Spleen (tissue), 7 donors: ENCODE data around the gene BMP15.

Source experiments
- CTCF ChIP-seq, 11 experiments: fragments of 200-600 bp in 7 of 11; fragments of 450-650 bp in 4 of 11; sonication (generic) in 4 of 11; IDR thresholded peaks in 8 of 11; conservative IDR thresholded peaks in 3 of 11; 1 replicate in 7 of 11; 2 replicates in 4 of 11; pipeline versions ENCODE4 v1.4.0 to v1.8.0; 2016 to 2021; ENCODE audit warnings: antibody characterized with exemption in 11 of 11, inconsistent platforms in 4 of 11, mild to moderate bottlenecking in 1 of 11
- POLR2A ChIP-seq, 3 donors: fragments of 450-650 bp; IDR thresholded peaks; one replicate each; pipeline ENCODE4 v1.5.1; 2017; ENCODE audit warnings: antibody characterized with exemption in 3 of 3, mild to moderate bottlenecking in 1 of 3
- POLR2AphosphoS5 ChIP-seq, 3 donors: sonication (generic); formaldehyde crosslinking; IDR thresholded peaks; one replicate each; pipeline ENCODE4 v1.5.1; 2017; ENCODE audit warnings: antibody characterized with exemption in 3 of 3
- donor health status: DM: no; HTN: no; CAD: no; lungs with moderate emphysema.
- donor health status: DM: no; HTN: no; CAD: no.
- donor health status: DM: no; HTN: no; CAD: no.

DNA sequence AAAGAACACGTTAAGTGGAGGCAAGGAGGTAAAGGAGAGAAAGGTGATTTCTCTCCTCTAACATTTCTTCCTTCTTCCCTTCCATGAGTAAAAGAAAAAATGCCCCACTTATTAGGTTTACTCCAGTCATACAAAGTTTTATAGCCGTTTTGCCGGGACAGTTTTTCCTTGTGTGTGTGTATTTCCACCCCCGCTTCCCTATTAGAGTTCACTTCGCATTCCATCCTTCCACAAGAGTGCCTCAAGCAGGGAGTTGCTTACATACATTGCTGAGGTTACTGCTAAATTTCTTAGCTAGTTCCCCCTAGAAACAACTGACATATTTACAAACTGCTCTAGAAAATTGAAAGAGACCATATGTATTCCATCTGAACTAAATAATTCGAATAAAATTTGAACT, 45.2 kb upstream of the BMP15 start:
- TF ChIP-seq CTCF (IDR thresholded peaks at IDR 0.05 in 8 of 11, conservative IDR thresholded peaks at IDR 0.05 in 3 of 11): no peak
- TF ChIP-seq POLR2A (IDR thresholded peaks at IDR 0.05): no peak
- no peak for TF ChIP-seq POLR2AphosphoS5 (IDR thresholded peaks at IDR 0.05)
